Measurements from ENCODE around the gene DENND1A. TPM values are rescaled to one million over a fixed set of nuclear protein-coding genes. Genes with fewer than 3 reads are reported as not detected.

Gene DENND1A
- total RNA-seq, 1 experiment from 2014 or later, result 19.7 TPM

- intact Hi-C loops (cut with micrococcal nuclease; ENCODE audit: unreplicated experiment), result loop anchor here (10.0 kb wide), 1 partner anchor 496 kb away; no protein-coding TSS in a partner anchor
- H3K27ac ChIP-seq (ENCODE audit: low read length), result no peak overlapping the region
- DNase-seq (ENCODE audit: low read depth, low spot score) (no peak), ATAC-seq (no peak)
- ChIA-PET CTCF (no interaction called here), POLR2A (no interaction called here)
- H3K9me3 ChIP-seq (ENCODE audit: control insufficient read depth, insufficient read depth, low read depth, low read length), result no peaks in the 10 kb centered on the region
- in situ Hi-C loops (cut with HindIII; ENCODE audit: low pct_unique_long_range_greater_than_20kb, low sequenced_read_pairs), result no loop called here
- no peak overlapping the region for H3K4me3 ChIP-seq (ENCODE audit: low read depth in 2 of 2, low read length in 2 of 2)
- no peaks in the 10 kb centered on the region for H3K36me3 ChIP-seq (ENCODE audit: control insufficient read depth, insufficient read depth, low read length)
- H3K27me3 ChIP-seq (ENCODE audit: control insufficient read depth, insufficient read depth, low read length), result no peaks in the 10 kb centered on the region
- TF ChIP-seq TCF7L2 (IDR thresholded peaks at IDR 0.05; ENCODE audit: low read depth, low read length) (no peak), SIN3A (IDR thresholded peaks at IDR 0.05; ENCODE audit: borderline replicate concordance, insufficient read depth, low read depth, low read length) (no peak), CTCF (IDR thresholded peaks at IDR 0.05) (no peak), REST (IDR thresholded peaks at IDR 0.05; ENCODE audit: insufficient read depth in 1 of 2, low read depth in 2 of 2, low read length in 1 of 2) (no peak), POLR2AphosphoS5 (IDR thresholded peaks at IDR 0.05; ENCODE audit: low read depth, low read length) (no peak)
- H3K4me1 ChIP-seq (ENCODE audit: control insufficient read depth, insufficient read depth, low read length), result no peaks in the 10 kb centered on the region
- BruUV-seq (replicated peaks), result no TSS peak
Observed at GRCh38 chr9:123548741-123549545, 381.0 kb downstream of the DENND1A start.

DNA sequence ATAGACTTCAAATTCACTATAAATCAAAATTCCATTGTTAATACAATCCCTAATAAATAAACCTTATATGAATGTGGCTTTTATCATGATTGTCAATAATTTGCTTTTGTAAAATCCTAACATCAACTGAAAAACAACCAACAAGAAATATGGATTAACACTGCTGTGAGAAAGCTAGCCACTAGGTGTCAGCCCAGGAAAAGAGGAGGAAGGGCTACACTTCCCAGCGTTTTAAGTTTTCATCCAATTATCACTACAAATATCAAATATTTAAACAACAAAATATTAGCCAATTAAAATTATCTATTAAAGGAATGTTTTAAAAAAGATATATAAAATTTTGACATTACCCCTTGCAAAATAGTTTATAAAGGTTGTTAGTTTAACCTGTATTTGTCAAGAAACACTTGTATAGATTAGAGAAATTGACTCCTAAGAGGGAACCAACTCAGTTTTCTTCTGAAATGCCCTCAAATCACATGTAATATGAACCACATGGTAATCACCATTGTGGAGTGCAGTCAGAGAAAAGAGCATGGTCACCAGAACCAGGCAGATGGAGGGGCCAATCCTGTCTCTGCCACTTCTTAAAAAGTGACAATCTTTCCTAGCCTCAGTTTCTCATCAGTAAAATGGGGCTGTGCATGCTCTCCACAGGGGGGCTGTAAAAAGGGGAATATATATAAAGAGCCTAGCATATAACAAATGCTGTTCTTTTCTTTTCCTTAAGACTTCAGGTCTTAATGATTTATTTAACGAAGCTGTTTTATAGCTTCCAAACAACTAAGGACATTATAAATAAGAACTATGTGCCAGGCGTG is 385.7 kb downstream of the DENND1A start:
- ATAC-seq (no peak), DNase-seq (ENCODE audit: low read depth, low spot score) (peak; percentile 10)
- no peaks in the 10 kb centered on the region for H3K27me3 ChIP-seq (ENCODE audit: control insufficient read depth, insufficient read depth, low read length)
- ChIA-PET POLR2A (no interaction called here), CTCF (interaction anchor here (0.8 kb wide), 1 partner anchor 497 kb away, joined by 4 read pairs; no protein-coding TSS in a partner anchor)
- intact Hi-C loops (cut with micrococcal nuclease; ENCODE audit: unreplicated experiment), result loop anchor here (10.0 kb wide), 1 partner anchor 501 kb away; no protein-coding TSS in a partner anchor
- no peaks in the 10 kb centered on the region for H3K4me1 ChIP-seq (ENCODE audit: control insufficient read depth, insufficient read depth, low read length)
- no peaks in the 10 kb centered on the region for H3K9me3 ChIP-seq (ENCODE audit: control insufficient read depth, insufficient read depth, low read depth, low read length)
- no peak overlapping the region for H3K4me3 ChIP-seq (ENCODE audit: low read depth in 2 of 2, low read length in 2 of 2)
- in situ Hi-C loops (cut with HindIII; ENCODE audit: low pct_unique_long_range_greater_than_20kb, low sequenced_read_pairs), result no loop called here
- TF ChIP-seq CTCF (IDR thresholded peaks at IDR 0.05) (peak; percentile 78; the same call in 1 of the 2 replicates), SIN3A (IDR thresholded peaks at IDR 0.05; ENCODE audit: borderline replicate concordance, insufficient read depth, low read depth, low read length) (no peak)
- no peaks in the 10 kb centered on the region for H3K36me3 ChIP-seq (ENCODE audit: control insufficient read depth, insufficient read depth, low read length)
- BruUV-seq (replicated peaks), result no TSS peak
- no peak overlapping the region for H3K27ac ChIP-seq (ENCODE audit: low read length)
